ENCODE data around the gene COL6A5. TPM values are rescaled to one million over a fixed set of nuclear protein-coding genes. Genes with fewer than 3 reads are reported as not detected.

COL6A5 gene
- total and polyA plus RNA-seq, 9 of the 15 experiments (the other 6 are each of a cell fraction or from before 2014, with no cell fraction given), result 1.5 to 9.7 (median 5.6) TPM

- Histone ChIP-seq H3K9ac (ENCODE audit: insufficient read depth in 1 of 2, low read depth in 2 of 2, low read length in 2 of 2) (no peak overlapping the region), H4K20me1 (replicated peaks; ENCODE audit: control insufficient read depth, insufficient read depth, low read length) (no peaks in the 10 kb centered on the region), H3K9me1 (ENCODE audit: control insufficient read depth, insufficient read depth, low read length) (no peaks in the 10 kb centered on the region), H2AFZ (ENCODE audit: low read depth, low read length) (no peak overlapping the region), H3K4me1 (replicated peaks in 1 of 2; ENCODE audit: control insufficient read depth in 2 of 2, insufficient read depth in 2 of 2, low read length in 2 of 2) (no peaks in the 10 kb centered on the region), H3K79me2 (ENCODE audit: control insufficient read depth, insufficient read depth, low read length) (no peaks in the 10 kb centered on the region), H3K4me3 (no peak overlapping the region), H3K4me2 (ENCODE audit: insufficient read depth, low read length) (no peak overlapping the region), H3K27me3 (ENCODE audit: control insufficient read depth in 2 of 2, insufficient read depth in 2 of 2, low read length in 2 of 2) (no peaks in the 10 kb centered on the region), H3K36me3 (ENCODE audit: control insufficient read depth, insufficient read depth, low read length) (peaks cover 37% of the 10 kb centered on the region; the same call in 2 of the 3 replicates), H3K9me3 (replicated peaks; ENCODE audit: control insufficient read depth, insufficient read depth, low read depth, low read length) (no peaks in the 10 kb centered on the region), H3K27ac (ENCODE audit: extremely low read depth, low read depth, low read length) (no peak overlapping the region)
- TF ChIP-seq CUX1 (CRISPR knock-in tag; IDR thresholded peaks at IDR 0.05) (no peak), ZNF589 (CRISPR knock-in tag; IDR thresholded peaks at IDR 0.05; ENCODE audit: low read depth) (no peak), CCNT2 (IDR thresholded peaks at IDR 0.05; ENCODE audit: borderline replicate concordance, extremely low read depth, insufficient read length, low read depth, low read length) (no peak)
- ChIA-PET POLR2A (no interaction called here), CTCF (ENCODE audit: low intra/inter-chr PET ratio) (no interaction called here)
- DNase-seq (ENCODE audit: extremely low read depth in 1 of 4, low spot score in 3 of 4) (no peak), FAIRE-seq (no peak), ATAC-seq (no peak)
- in situ Hi-C loops (cut with MboI) (no loop called here), intact Hi-C loops (cut with micrococcal nuclease) (no loop called here)
- BruUV-seq (replicated peaks), result no TSS peak
- 0% methylated on average over 1 of the region's 1 CpG for WGBS (ENCODE audit: insufficient coverage, low coverage, missing lambda C conversion rate)
Measured at GRCh38 chr3:130412991-130413560, 67.6 kb downstream of the COL6A5 start.

Measured in K562 (cell line).